GM19452 (cell line): ENCODE measurements around the gene LASP1NB.

Source experiments
- ATAC-seq: cut with Tn5 transposase; IDR thresholded peaks from one replicate; pipeline ENCODE4 v1.9.1; 2021; ENCODE audit not compliant: unreplicated experiment

LASP1NB gene

DNA sequence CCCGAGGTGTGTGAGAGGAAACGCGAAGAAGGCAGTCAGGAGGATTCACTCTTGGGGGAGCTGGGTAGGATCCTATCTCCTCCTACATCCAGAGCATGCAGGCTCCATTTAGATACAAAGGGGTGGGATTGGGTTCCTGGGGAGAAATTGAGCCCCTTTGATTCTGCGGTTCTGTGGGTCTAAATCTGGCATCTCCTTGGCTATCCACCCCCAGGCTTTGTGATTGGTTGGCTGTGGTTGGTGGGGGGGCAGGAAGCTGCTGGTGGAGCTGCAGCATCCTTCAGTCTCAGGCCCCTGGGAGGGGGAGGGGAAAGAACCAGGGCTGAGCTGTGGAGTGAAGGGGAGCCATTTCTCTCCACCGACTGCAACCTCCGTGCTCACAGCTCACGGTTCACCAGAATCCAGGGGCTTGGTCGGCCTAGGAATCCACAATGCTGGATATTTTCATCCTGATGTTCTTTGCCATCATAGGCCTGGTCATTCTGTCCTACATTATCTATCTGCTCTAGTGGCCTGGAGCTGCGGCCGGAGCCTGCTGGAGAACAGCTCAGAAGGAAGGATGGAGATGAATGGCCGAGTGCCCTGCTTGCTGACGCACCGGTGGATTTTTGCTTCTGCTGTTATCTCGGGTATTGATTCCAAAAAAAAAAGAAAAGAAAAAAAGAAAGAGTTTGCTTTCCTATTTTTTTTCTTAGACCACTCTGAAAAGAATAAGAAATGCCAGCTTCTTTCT, at the start of gene LASP1NB:
TSS of gene LASP1NB (plus strand) at position 352 of the 733 bp plus-strand sequence.
- no peak for ATAC-seq

DNA sequence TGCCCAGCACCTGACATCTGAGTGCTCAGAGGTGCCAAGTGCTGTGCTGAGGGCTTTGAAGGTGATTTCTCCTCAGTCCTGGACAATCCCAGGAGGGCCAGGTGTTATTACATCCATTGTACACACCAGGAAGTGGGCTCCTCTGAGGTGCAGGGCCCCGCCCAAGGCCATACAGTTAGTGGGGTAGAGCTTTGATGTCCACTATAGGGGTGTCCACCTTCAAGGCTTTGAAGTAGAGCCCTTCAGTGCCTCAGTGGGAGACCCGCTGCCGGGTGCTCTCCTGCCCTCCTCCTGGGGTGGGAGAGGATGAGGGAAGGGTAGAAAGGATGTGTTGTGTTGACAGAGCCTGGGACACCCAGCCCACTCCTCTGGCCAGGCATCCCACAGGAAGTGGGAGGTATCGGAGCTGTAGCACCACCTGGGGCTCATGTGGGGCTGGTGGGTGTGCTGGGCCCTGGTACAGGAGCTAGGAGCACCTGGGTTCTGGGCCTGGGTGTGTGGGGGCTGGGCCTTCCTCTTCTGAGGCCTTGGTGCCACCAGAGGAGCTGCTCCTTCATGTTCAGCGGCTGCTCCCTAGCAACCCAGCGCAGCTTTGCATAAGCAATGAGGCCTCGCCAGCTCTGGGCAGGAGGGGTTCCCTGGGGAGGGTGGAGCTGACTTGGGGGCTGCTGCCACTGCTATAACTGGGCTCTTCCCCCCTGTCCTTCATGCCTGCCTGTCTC, 48.1 kb upstream of the LASP1NB start:
- no peak for ATAC-seq

DNA sequence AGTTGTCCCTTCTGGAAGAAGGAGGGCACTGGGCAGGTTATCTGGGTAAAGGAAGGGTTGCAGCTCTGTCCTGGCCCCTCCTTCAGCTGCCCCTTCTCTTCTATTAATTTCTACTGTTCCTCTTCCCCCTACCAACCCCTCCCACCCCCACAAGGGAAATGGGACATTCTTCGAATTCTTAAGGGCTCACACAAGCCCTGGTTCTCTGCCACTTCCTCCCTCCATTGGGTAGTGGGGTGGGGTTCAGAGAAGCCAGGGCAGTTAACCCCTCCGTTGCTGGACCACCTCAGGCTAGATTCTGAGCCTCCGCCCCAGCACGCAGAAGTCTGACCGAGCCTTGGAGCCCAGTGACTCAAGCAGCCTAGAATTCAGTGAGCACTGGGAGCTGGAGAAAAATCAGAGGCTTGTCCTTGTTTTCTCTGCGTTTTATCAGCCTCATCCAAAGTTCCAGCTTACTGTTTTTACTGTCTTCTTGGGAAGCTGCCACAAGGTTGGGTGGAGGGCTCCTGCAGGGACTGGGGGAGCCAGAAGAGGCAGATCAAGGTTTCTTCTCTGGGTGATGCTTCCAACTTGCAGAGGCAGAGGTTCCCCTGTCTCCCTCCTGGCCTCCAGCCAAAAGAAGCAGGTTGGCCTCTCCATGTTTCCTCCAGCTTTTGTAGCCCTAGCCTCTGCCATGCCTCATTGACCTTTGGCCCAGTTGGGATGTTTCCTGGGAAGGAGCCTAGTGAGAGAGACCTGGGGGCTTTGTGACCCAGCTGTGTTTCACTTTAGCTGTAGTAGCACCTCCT, 45.3 kb upstream of the LASP1NB start:
- ATAC-seq, result no peak

DNA sequence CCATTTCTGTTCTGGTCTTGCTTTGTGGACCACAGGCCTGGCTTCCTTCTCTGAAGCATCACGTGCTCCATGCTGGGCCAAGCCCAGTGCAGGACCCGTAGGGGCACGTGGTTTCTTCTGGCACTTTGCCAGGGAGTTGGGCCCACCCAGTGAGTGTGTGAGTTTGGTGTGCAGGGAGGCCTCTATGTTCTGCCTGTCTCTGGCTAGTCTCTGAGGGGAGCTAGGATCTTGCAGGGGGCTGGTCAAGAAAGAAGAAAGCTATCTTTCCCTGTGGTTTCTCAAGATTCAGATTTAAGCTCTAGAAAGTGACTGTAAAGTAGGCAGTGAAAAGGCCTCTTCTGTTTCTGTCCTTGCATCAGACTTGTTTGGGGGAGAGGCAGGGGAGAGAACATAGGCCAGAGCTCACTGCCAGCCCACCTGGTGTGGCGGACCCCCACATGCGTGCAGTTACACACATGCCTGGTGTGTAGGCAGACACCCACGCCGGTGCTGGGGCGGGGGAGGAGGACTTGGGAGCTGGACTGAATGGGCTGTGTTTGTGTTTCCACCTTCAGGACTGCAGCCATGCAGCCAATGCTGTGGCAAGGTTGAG, 43.7 kb upstream of the LASP1NB start:
- no peak for ATAC-seq

DNA sequence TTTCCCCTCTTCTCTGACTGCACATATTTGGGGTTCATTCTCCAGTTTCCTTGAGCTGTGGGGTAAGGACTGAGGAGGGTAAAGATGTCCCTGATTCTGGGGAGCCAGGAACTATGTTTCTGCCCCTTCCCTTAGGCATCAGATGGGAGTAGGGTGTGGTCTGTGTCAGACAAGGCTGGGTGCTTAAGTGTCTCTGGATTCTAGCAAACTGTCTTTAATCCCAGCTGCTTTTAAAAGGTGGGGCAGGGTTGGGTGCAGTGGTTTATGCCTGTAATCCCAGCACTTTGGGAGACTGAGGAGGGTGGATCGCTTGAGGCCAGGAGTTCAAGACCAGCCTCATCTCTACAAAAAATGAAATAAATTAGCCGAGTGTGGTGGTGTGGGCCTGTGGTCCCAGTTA, 42.5 kb upstream of the LASP1NB start:
- ATAC-seq, result no peak

DNA sequence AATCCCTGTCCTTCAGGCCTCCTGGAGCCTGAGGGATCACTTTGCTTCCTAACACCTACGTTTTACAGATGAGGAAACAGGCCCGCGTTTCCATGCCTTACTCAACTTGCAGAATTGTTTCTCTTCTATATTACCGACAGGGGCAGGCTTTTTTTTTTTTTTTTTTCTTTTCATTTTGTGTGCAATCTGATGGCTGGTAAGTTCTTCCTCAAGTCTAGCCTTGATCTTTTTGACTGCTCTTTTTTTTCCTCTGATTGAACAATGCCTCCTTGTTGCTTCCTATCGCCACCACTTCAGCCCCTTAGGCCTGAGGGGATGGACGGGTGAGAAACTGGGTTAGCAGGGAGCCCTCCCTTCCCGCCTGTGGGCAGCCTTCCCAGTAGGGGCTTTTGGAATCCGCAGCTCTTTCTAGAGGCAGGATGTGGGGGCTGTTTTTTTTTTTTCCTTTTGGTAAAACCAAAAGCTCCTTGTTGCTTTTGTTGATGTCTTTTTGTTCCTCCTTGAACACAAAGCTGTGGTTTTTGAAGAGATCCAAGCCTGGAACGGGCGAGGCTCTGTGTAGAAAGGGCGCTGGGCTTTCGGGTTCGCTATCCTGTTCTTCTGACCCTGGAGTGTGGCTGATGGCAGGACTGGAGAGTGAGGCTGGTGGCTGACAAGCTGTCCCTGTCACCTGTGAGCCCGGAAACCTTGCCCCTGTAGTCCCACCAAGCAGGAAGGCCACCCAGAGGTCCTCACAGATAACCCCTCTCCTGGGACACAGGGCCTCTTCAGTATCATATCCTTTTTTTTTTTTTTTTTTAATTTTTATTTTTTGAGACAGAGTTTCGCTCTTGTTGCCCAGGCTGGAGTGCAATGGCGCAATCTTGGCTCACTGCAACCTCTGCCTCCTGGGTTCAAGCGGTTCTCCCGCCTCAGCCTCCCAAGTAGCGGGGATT, 41.6 kb upstream of the LASP1NB start:
- no peak for ATAC-seq

DNA sequence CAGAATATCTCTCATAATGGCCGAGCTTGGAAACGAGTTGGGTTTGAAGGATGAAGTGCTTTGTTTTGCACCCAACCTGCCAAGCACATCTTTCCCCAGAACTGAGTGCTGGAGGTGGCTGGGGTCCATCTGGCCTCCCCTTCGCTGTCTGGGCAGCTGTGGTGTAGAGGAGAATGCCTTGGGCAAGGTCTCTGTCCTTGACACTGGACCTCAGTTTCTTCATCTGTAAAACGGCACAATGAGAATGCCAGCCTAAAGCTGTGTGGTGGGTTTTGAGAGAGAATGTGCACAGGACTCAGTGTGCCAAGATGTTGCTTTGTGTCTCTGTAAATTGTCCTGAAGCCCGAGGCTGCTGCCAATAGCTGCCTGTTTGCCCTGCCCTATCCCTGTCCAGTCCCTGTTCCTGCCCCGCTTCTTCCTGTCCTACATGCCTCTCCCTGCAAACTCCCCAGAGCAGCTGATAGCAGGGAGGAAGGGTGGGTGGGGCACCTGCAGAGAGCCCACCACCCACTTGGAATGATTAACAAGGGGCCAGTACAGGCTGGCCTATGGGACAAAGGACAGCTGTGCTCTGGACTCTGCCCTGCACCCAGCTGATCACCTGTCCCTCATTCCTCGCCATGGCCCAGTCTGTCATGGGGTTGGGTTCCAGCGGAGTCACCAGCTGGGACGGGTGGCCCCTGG, 40.2 kb upstream of the LASP1NB start:
- no peak for ATAC-seq

DNA sequence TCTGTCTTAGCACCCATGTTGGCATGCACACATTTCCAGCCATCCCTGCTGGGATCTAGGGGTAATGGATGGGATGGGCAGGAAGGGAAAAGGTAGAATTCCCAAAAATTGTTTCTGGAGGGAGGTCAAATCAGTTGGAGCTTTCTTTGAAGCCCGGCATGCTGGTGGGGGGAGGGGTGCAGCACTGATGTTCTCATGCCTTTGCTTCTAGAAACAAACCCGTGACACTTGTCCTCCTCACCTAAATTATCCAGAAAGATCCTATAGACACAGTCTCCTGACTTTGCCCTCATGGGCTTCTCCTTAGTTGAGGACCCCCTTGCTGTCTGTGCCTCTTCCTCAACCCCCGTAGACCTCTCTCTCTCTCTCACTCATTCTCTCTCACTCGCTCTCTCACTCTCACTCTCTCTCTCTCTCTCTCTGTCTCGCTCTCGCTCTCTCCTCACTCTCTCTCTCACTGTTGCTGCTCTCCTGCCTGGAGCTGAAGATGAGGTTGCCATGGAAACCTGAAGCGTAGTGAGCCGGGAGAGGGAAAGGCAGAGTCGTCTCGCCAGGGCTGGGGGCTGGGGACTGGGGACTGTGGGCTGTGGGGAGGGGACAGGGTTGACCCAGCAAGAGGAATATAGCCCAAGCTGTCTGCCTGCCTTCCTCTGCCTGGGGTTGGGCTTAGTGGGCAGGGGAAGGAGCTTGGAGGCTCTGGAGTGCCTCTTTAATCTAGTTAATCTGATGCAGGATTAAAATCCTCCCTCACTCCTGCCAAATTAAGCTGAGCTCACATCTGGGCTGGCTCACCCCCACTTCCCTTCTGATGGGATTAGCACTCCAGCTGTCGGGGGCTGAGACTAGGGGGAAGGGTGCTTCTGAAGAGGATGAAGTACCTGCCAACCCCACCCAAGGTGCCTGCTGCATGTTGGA, 39.4 kb upstream of the LASP1NB start:
- ATAC-seq, result no peak

DNA sequence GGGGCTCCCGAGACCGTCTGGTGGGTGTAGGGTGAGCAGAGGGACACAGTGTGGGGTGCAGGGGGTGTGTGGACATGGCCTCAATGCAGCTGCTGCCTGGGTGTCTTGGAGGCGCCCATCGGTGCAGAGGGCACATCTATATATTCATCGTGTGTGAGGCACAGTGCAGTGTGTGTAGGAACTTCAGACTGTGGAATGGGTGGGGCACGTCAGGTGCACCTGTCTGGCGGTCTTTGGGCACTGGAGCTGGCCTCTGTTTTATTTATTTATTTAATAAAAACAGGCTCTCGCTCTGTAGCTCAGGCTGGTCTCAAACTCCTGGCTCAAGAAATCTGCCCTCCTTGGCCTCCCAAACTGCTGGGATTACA, 38.8 kb upstream of the LASP1NB start:
- ATAC-seq, result no peak

DNA sequence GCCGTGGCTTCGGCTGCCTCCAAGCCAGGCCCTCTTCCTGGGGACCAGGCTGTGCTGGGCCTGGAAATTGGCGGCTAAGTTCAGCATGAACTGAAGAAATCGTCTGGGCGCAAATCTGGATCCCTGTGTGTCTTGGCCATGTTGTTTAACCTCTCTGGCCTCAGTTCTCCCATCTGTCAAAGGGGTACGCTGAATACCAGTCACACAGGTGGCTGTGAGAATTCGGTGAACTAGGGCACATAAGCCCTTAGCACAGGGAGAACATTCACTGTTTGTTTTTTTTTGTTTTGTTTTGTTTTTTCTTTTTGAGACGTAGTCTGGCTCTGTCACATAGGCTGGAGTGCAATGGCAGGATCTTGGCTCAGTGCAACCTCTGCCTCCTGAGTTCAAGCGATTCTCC, 36.6 kb upstream of the LASP1NB start:
- no peak for ATAC-seq

DNA sequence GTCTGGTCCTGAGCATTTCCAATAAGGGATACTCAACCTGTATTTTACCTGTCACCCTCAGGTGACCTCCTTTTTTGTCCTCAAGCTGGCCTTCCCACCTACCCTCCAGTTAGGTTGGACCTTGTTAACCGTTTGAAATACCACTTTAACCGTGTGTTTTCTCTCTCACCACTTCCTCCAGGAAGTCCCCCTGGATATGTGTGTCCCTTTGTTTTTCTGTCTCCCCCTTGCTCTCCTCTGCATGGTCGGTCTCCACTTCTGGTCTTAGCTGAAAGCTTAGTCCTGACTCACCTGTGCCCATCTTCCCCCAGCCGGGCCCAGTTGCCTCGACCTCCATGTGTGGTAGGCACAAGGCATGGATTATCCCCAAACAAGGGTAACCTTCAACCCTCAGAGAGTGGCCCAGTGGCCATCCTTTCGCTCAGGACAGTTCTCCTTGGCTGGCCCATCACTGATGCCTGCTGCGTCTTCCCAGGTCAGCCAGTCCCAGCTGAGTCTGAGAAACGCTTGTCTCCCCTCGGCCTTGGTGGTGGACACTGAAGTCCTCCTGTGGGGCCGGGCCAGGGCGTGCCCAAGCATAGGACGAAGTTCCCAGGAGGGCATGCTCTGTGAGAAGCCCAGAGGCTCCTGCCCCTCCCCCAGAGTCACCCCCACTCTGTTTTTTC, 35.5 kb upstream of the LASP1NB start:
- no peak for ATAC-seq

DNA sequence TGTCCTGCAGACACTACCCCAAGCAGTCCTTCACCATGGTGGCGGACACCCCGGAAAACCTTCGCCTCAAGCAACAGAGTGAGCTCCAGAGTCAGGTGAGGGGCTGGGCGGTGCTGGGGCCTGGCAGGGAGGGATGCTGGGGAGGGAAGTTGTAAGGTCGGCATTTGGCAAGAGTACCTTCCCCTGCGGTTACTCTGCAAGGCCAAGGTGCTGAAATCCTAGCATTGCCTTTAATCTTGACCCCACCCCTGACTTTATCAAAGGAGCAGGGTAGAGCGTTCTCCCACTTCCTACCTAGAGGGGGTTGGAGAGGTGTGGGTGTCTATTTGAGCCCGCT, 35.0 kb upstream of the LASP1NB start:
- no peak for ATAC-seq

DNA sequence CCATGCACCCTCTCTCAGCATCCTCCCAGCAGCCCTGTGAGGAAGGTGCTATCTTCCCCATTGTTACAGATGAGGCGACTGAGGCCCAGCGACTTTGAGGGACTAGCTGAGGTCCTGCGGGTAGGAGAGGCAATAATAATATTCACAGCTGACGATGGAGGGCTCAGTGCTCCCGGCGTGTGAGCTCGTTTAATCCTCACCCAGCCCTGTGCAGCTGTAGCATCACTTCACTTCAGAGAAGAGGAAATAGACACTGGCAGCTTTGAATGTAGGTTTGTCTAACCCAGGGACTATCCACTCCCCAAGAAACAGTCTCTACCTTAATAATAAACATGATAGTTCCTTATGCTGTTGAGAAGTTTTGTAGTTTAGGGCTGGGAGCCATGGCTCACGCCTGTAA, 34.0 kb upstream of the LASP1NB start:
- no peak for ATAC-seq

DNA sequence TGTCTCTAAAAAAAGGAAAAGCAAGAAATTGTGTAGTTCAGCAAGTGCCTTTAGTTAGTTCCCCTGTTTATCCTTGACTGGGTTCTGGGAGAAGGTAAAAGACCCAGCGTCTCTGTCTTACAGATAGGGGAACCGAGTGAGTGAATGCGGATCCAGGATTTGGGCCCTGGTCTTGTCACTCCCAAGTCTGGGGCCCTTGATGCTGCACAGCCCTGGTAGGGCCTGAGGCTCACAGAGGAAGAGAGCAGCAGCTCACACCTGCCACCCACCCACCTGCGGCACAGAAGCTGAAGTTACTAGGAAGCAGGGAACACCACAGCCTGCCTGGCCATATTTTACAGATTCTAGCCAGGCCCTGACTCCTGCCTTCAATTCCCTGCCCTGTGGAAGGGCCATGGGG, 33.3 kb upstream of the LASP1NB start:
- ATAC-seq, result no peak

DNA sequence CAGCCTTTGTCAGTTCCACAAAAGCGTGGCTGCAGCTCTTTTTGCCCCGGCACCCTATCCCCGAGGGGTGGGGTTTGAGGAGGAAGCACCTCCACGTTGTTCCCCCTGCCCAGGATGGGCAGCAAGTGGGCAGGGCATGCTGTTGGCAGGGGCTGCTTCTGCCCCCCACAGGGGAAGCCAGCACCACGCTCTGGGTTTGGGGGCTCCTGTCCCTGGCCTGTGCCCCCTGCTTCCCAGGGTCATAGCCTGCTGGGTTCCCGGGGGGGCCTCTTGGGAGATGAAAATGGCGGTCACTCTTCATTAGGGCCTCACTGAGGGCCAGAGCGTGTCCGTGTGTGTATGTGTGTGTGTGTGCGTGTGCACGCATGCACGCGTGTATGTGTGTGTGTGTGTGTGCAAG, 32.8 kb upstream of the LASP1NB start:
- no peak for ATAC-seq

DNA sequence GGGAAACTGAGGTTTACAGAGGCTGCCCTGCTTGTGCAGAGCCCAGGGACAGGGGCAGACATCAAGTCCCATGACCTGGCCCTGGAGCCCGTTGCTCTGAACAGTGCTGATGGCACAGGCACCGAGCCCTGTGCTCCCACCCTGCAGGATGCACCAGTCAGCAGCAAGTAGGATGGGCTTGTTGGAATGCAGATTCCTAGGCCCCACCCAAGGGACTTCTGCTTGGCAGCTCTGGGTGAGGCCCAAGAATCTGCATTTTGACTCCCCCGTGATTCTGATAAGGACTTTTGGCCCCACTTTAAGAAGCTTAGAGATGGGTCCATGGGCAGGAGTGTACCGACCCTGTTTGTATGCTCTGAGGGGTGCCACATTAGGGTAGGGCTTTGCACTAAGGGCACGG, 32.3 kb upstream of the LASP1NB start:
- no peak for ATAC-seq

DNA sequence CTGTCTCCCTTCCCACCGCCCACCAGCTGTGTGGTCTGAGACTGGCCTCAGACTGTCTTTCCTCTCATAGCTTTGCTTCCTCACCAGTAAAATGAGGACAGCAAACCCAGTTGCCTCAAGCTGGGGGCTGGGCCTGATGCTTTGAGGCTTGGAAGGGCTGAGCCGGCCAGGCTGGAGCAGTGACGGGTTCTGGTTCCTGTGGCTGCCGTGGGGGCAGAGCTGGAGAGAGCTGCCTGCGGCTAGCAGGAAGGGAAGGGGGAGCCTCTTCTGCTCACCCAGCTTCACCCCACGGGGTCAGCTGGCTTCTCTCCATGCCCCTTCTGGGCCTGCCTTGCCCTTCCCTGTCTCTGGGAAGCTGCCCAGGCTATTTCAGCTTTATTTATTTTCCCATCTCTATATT, 31.8 kb upstream of the LASP1NB start:
- ATAC-seq, result no peak

DNA sequence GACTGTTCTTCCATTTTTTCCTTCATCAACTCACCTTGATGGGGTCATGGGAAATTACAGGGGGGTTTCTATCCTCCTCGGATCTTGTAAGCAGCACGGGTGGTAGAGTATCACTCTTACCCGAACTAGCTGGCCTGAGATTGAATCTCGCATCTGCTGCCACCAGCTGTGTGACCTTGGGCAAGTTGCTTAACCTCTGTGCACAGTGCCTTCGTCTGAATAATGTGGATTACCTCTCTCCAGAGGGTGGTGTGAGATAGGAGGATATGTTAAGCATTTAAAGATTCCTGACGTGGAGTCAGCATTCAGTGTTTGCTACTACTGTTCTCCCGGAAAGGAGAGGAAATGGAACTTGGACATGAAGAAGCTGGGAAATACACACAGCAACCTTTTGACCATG, 31.1 kb upstream of the LASP1NB start:
- no peak for ATAC-seq
